Measurements from ENCODE around the gene ALPG. TPM values are rescaled to one million over a fixed set of nuclear protein-coding genes. Genes with fewer than 3 reads are reported as not detected.

ALPG gene
- total and polyA plus RNA-seq, 2 donors (not counting 1 experiment from before 2014, with no cell fraction given): not detected

- Histone ChIP-seq H3K4me2 (replicated peaks; ENCODE audit: low read depth, low read length, poor library complexity, severe bottlenecking) (no peak overlapping the region), H3K79me2 (ENCODE audit: control insufficient read depth, insufficient read depth, low read length) (no peaks in the 10 kb centered on the region), H3K9ac (ENCODE audit: low read length) (no peak overlapping the region), H4K20me1 (ENCODE audit: control insufficient read depth, insufficient read depth, low read length, poor library complexity, severe bottlenecking) (no peaks in the 10 kb centered on the region), H3K27ac (ENCODE audit: low read length in 2 of 2) (no peak overlapping the region), H3K36me3 (replicated peaks in 1 of 2; ENCODE audit: control extremely low read depth in 1 of 2, control insufficient read depth in 1 of 2, extremely low read depth in 1 of 2, insufficient read depth in 2 of 2, low read length in 1 of 2) (no peaks in the 10 kb centered on the region), H3K27me3 (replicated peaks in 1 of 4; ENCODE audit: control extremely low read depth in 1 of 4, control insufficient read depth in 3 of 4, insufficient read depth in 4 of 4, low read length in 3 of 4) (peaks cover 0 to under 1% (median 0%) of the 10 kb centered on the region in 4 experiments), H3K4me1 (ENCODE audit: control insufficient read depth in 2 of 2, insufficient read depth in 2 of 2, low read length in 2 of 2) (peaks cover 0 to 1% of the 10 kb centered on the region in 2 donors), H3K9me3 (ENCODE audit: control extremely low read depth in 1 of 3, control insufficient read depth in 2 of 3, insufficient read depth in 1 of 3, low read length in 2 of 3) (no peaks in the 10 kb centered on the region), H3K4me3 (ENCODE audit: control extremely low read depth in 1 of 5, extremely low read depth in 1 of 5, insufficient read depth in 1 of 5, low read depth in 2 of 5, low read length in 4 of 5) (no peak overlapping the region), H2AFZ (ENCODE audit: insufficient read depth, low read depth, low read length, poor library complexity, severe bottlenecking) (no peak overlapping the region)
- H3K27ac Mint-ChIP-seq: no peak overlapping the region
- WGBS (ENCODE audit: insufficient coverage): 86% methylated on average over 6 of the region's 7 CpGs
- no peak for DNase-seq
- H3K9me3 Mint-ChIP-seq (ENCODE audit: insufficient read depth): no peaks in the 10 kb centered on the region
- ATAC-seq (ENCODE audit: low read depth): no peak
- ChIA-PET CTCF (no interaction called here), POLR2A (no interaction called here)
- no peak overlapping the region for H3K4me3 Mint-ChIP-seq
- no peaks in the 10 kb centered on the region for H3K27me3 Mint-ChIP-seq
- intact Hi-C loops (cut with micrococcal nuclease): no loop called here
- TF ChIP-seq EZH2 (IDR thresholded peaks at IDR 0.05; ENCODE audit: borderline replicate concordance, insufficient read depth, low read depth, low read length, poor library complexity, severe bottlenecking) (no peak), CTCF (IDR thresholded peaks at IDR 0.05) (no peak)
- no peaks in the 10 kb centered on the region for H3K4me1 Mint-ChIP-seq
Observed at GRCh38 chr2:232376713-232377112, 29.9 kb upstream of the ALPG start.

- H3K4me3 ChIP-seq (ENCODE audit: control extremely low read depth in 1 of 5, extremely low read depth in 1 of 5, insufficient read depth in 1 of 5, low read depth in 2 of 5, low read length in 4 of 5): no peak overlapping the region
- no peak for DNase-seq
- Mint-ChIP-seq H3K27me3 (no peaks in the 10 kb centered on the region), H3K4me1 (no peaks in the 10 kb centered on the region), H3K4me3 (no peak overlapping the region), H3K27ac (no peak overlapping the region), H3K9me3 (ENCODE audit: insufficient read depth) (no peaks in the 10 kb centered on the region)
- H3K9me3 ChIP-seq (ENCODE audit: control extremely low read depth in 1 of 3, control insufficient read depth in 2 of 3, insufficient read depth in 1 of 3, low read length in 2 of 3): no peaks in the 10 kb centered on the region
- WGBS (ENCODE audit: insufficient coverage): no CpG with 5 or more reads among the region's 7 CpGs
- CTCF ChIA-PET: no interaction called here
- no peak overlapping the region for H3K27ac ChIP-seq (ENCODE audit: low read length in 2 of 2)
- no peak for TF ChIP-seq EZH2 (IDR thresholded peaks at IDR 0.05; ENCODE audit: borderline replicate concordance, insufficient read depth, low read depth, low read length, poor library complexity, severe bottlenecking)
- TF ChIP-seq CTCF (IDR thresholded peaks at IDR 0.05): no peak
- H4K20me1 ChIP-seq (ENCODE audit: control insufficient read depth, insufficient read depth, low read length, poor library complexity, severe bottlenecking): no peaks in the 10 kb centered on the region
- no peak overlapping the region for H3K9ac ChIP-seq (ENCODE audit: low read length)
- no peak for ATAC-seq (ENCODE audit: low read depth)
- no peaks in the 10 kb centered on the region for H3K36me3 ChIP-seq (replicated peaks in 1 of 2; ENCODE audit: control extremely low read depth in 1 of 2, control insufficient read depth in 1 of 2, extremely low read depth in 1 of 2, insufficient read depth in 2 of 2, low read length in 1 of 2)
- POLR2A ChIA-PET: no interaction called here
- H3K4me2 ChIP-seq (replicated peaks; ENCODE audit: low read depth, low read length, poor library complexity, severe bottlenecking): no peak overlapping the region
- H3K4me1 ChIP-seq (ENCODE audit: control insufficient read depth in 2 of 2, insufficient read depth in 2 of 2, low read length in 2 of 2): no peaks in the 10 kb centered on the region
- intact Hi-C loops (cut with micrococcal nuclease): no loop called here
- no peaks in the 10 kb centered on the region for H3K79me2 ChIP-seq (ENCODE audit: control insufficient read depth, insufficient read depth, low read length)
- peaks cover 0 to 7% (median 0%) of the 10 kb centered on the region in 4 experiments for H3K27me3 ChIP-seq (replicated peaks in 1 of 4; ENCODE audit: control extremely low read depth in 1 of 4, control insufficient read depth in 3 of 4, insufficient read depth in 4 of 4, low read length in 3 of 4)
- H2AFZ ChIP-seq (ENCODE audit: insufficient read depth, low read depth, low read length, poor library complexity, severe bottlenecking): no peak overlapping the region
Observed at GRCh38 chr2:232377319-232377718, 29.3 kb upstream of the ALPG start.
